ENCODE data around the gene RBFOX2. TPM values are rescaled to one million over a fixed set of nuclear protein-coding genes. Genes with fewer than 3 reads are reported as not detected.

The RBFOX2 gene
- total RNA-seq, 1 donor from 2014 or later: 200 TPM

- Histone ChIP-seq H3K9me3 (ENCODE audit: control insufficient read depth in 3 of 3, low read length in 3 of 3) (no peaks in the 10 kb centered on the region), H3K9ac (ENCODE audit: low read depth in 1 of 3, low read length in 3 of 3) (no peak overlapping the region), H3K36me3 (ENCODE audit: control insufficient read depth in 3 of 3, insufficient read depth in 3 of 3, low read length in 3 of 3) (no peaks in the 10 kb centered on the region), H3K27ac (ENCODE audit: low read depth, low read length) (no peak overlapping the region), H3K4me1 (ENCODE audit: control insufficient read depth in 3 of 3, insufficient read depth in 3 of 3, low read length in 3 of 3) (peaks cover 17 to 33% (median 27%) of the 10 kb centered on the region in 3 donors), H3K27me3 (ENCODE audit: control insufficient read depth in 3 of 3, insufficient read depth in 3 of 3, low read length in 3 of 3) (no peaks in the 10 kb centered on the region), H3K4me3 (ENCODE audit: low read length in 3 of 3) (no peak overlapping the region)
Measured at GRCh38 chr22:35970616-35971455, 57.8 kb downstream of the RBFOX2 start.

DNA sequence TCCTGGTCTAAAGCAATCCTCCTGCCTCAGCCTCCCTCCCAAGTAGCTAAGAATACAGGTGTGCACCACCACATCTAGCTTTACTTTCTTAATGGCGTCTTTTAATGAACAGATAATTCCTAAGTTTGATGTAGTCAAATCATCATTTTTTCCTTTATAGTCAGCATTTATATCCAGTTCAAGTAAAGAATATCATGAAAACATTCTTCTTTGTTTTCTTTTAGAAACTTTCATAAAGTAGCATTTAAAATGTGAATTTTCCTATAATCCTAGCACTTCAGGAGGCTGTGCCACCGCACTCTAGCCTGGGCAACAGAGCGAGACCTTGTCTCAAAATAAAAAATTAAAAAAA lies 61.6 kb downstream of the RBFOX2 start:
- H3K4me3 ChIP-seq (ENCODE audit: low read length in 3 of 3): no peak overlapping the region
- no peak overlapping the region for H3K27ac ChIP-seq (ENCODE audit: low read depth, low read length)
- no peaks in the 10 kb centered on the region for H3K36me3 ChIP-seq (ENCODE audit: control insufficient read depth in 3 of 3, insufficient read depth in 3 of 3, low read length in 3 of 3)
- H3K9me3 ChIP-seq (ENCODE audit: control insufficient read depth in 3 of 3, low read length in 3 of 3): no peaks in the 10 kb centered on the region
- H3K4me1 ChIP-seq (ENCODE audit: control insufficient read depth in 3 of 3, insufficient read depth in 3 of 3, low read length in 3 of 3): peaks cover 10 to 15% (median 11%) of the 10 kb centered on the region in 3 donors
- no peaks in the 10 kb centered on the region for H3K27me3 ChIP-seq (ENCODE audit: control insufficient read depth in 3 of 3, insufficient read depth in 3 of 3, low read length in 3 of 3)
- no peak overlapping the region for H3K9ac ChIP-seq (ENCODE audit: low read depth in 1 of 3, low read length in 3 of 3)

- H3K9ac ChIP-seq (ENCODE audit: low read depth in 1 of 3, low read length in 3 of 3): no peak overlapping the region
- peaks cover 11 to 19% (median 15%) of the 10 kb centered on the region in 3 donors for H3K4me1 ChIP-seq (ENCODE audit: control insufficient read depth in 3 of 3, insufficient read depth in 3 of 3, low read length in 3 of 3)
- H3K4me3 ChIP-seq (ENCODE audit: low read length in 3 of 3): no peak overlapping the region
- no peaks in the 10 kb centered on the region for H3K27me3 ChIP-seq (ENCODE audit: control insufficient read depth in 3 of 3, insufficient read depth in 3 of 3, low read length in 3 of 3)
- H3K27ac ChIP-seq (ENCODE audit: low read depth, low read length): no peak overlapping the region
- no peaks in the 10 kb centered on the region for H3K9me3 ChIP-seq (ENCODE audit: control insufficient read depth in 3 of 3, low read length in 3 of 3)
- no peaks in the 10 kb centered on the region for H3K36me3 ChIP-seq (ENCODE audit: control insufficient read depth in 3 of 3, insufficient read depth in 3 of 3, low read length in 3 of 3)
Measured at GRCh38 chr22:35966314-35967045, 62.1 kb downstream of the RBFOX2 start.

DNA sequence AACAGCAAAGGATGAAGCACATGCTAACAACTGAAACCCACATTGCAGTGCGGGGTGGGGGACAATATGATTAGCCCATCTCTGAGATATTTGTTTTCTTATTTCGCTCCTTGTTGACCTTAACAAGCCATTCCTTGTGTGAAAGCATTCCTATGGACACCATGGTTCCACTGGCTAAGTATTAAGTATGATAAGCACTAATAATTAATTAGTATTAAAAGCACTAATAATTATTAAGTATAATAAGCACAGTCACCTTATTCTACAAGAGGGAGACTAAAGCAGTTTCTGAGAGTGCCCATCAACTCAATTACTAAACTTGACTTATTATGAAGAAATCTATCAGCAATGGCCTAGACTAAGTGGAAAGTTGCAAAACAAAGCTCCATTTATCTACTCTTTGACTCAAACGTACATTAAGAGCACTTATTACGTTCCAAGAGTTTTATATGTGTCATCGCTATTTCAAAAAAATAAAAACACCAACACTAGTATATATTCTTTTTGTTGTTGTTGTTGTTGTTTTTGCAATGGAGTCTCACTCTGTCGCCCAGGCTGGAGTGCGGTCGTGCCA lies 65.3 kb downstream of the RBFOX2 start:
- no peaks in the 10 kb centered on the region for H3K36me3 ChIP-seq (ENCODE audit: control insufficient read depth in 3 of 3, insufficient read depth in 3 of 3, low read length in 3 of 3)
- no peaks in the 10 kb centered on the region for H3K9me3 ChIP-seq (ENCODE audit: control insufficient read depth in 3 of 3, low read length in 3 of 3)
- H3K4me3 ChIP-seq (ENCODE audit: low read length in 3 of 3): no peak overlapping the region
- H3K27me3 ChIP-seq (ENCODE audit: control insufficient read depth in 3 of 3, insufficient read depth in 3 of 3, low read length in 3 of 3): no peaks in the 10 kb centered on the region
- peaks cover 2 to 13% (median 10%) of the 10 kb centered on the region in 3 donors for H3K4me1 ChIP-seq (ENCODE audit: control insufficient read depth in 3 of 3, insufficient read depth in 3 of 3, low read length in 3 of 3)
- no peak overlapping the region for H3K27ac ChIP-seq (ENCODE audit: low read depth, low read length)
- no peak overlapping the region for H3K9ac ChIP-seq (ENCODE audit: low read depth in 1 of 3, low read length in 3 of 3)

DNA sequence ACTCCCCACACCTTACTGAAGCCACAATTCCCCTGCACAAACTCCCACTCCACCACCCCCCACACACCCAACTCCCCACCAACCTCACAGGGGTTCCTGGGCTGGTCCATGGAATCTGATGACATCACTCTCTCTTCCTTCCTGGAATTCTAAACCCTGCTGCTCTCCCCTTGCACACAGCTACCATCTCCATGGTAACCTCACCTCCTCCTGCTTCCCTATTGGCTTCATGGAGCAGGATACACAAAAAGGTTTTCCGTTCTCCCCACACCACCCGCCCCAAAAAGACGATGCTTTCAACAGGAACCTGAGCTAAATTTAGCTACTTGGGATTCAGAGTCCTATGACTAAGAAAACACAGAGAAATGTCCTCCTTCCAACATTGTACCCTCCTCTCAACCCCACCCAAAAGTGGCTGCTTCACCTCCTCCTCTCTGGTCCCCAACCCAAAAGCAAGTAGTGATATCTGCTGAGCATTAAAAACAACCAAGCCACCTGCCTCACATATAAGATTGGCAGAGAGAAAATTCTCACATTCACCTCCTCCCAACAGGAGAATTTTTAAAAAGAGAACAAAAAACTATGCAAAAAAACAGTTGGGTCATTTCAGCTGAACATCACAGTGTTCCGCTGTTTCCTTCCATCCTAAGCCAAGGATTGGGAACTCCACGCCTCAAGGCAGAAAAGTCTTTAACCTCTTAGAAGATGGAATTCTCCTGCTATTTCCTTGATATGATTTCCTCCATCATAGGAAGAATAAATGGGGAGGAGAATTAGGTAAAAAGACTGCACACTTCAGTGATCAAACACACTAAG lies 66.9 kb downstream of the RBFOX2 start:
- Histone ChIP-seq H3K27me3 (ENCODE audit: control insufficient read depth in 3 of 3, insufficient read depth in 3 of 3, low read length in 3 of 3) (no peaks in the 10 kb centered on the region), H3K27ac (ENCODE audit: low read depth, low read length) (peak overlapping the region; percentile 64), H3K4me1 (ENCODE audit: control insufficient read depth in 3 of 3, insufficient read depth in 3 of 3, low read length in 3 of 3) (peaks cover 2 to 13% (median 10%) of the 10 kb centered on the region in 3 donors), H3K9me3 (ENCODE audit: control insufficient read depth in 3 of 3, low read length in 3 of 3) (no peaks in the 10 kb centered on the region), H3K36me3 (ENCODE audit: control insufficient read depth in 3 of 3, insufficient read depth in 3 of 3, low read length in 3 of 3) (no peaks in the 10 kb centered on the region), H3K4me3 (ENCODE audit: low read length in 3 of 3) (peak overlapping the region in 1 of 3 donors; percentile 28), H3K9ac (ENCODE audit: low read depth in 1 of 3, low read length in 3 of 3) (peak overlapping the region in 1 of 3 donors; percentile 2)

GRCh38 chr22:35960854-35961253 lies 67.8 kb downstream of the RBFOX2 start:
- Histone ChIP-seq H3K4me1 (ENCODE audit: control insufficient read depth in 3 of 3, insufficient read depth in 3 of 3, low read length in 3 of 3) (peaks cover 2 to 13% (median 10%) of the 10 kb centered on the region in 3 donors), H3K4me3 (ENCODE audit: low read length in 3 of 3) (no peak overlapping the region), H3K27ac (ENCODE audit: low read depth, low read length) (no peak overlapping the region), H3K27me3 (ENCODE audit: control insufficient read depth in 3 of 3, insufficient read depth in 3 of 3, low read length in 3 of 3) (no peaks in the 10 kb centered on the region), H3K9me3 (ENCODE audit: control insufficient read depth in 3 of 3, low read length in 3 of 3) (no peaks in the 10 kb centered on the region), H3K36me3 (ENCODE audit: control insufficient read depth in 3 of 3, insufficient read depth in 3 of 3, low read length in 3 of 3) (no peaks in the 10 kb centered on the region), H3K9ac (ENCODE audit: low read depth in 1 of 3, low read length in 3 of 3) (no peak overlapping the region)

DNA sequence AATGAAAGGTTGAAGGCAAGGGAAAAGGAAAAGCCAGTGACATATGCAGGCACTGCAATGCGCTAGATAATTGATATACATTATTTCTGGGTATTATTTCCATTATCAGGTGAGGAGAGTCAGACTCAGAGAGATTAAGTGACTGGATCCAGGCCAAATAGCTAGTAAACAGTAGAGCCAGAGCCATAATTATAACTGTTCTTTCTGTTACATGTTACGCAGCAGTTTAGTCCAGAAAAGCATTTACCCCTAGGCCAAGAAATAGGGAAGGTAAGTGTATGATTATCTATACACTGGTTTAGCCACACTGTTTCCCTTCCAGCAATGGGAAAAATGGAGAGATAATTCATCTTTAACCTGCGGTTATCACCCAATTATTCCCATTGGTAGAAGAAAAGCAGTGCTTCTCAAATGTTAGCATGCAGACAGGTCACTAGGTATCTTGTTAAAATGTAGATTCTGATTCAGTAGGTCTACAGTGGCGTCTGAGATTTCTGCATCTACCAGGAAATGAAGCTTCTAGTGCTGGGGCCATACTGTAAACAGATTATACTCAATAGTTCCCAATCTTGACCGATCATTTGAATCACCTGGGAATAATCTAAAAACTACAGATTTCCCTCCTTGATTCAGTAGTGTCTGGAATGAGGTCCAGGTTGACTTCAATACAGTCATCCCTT lies 69.4 kb downstream of the RBFOX2 start:
- Histone ChIP-seq H3K4me1 (ENCODE audit: control insufficient read depth in 3 of 3, insufficient read depth in 3 of 3, low read length in 3 of 3) (peaks cover 2 to 13% (median 13%) of the 10 kb centered on the region in 3 donors), H3K9me3 (ENCODE audit: control insufficient read depth in 3 of 3, low read length in 3 of 3) (no peaks in the 10 kb centered on the region), H3K27ac (ENCODE audit: low read depth, low read length) (no peak overlapping the region)

GRCh38 chr22:35958334-35958733 lies 70.3 kb downstream of the RBFOX2 start:
- no peaks in the 10 kb centered on the region for H3K27me3 ChIP-seq (ENCODE audit: control insufficient read depth in 3 of 3, insufficient read depth in 3 of 3, low read length in 3 of 3)
- no peak overlapping the region for H3K9ac ChIP-seq (ENCODE audit: low read depth in 1 of 3, low read length in 3 of 3)
- H3K4me3 ChIP-seq (ENCODE audit: low read length in 3 of 3): no peak overlapping the region
- no peaks in the 10 kb centered on the region for H3K36me3 ChIP-seq (ENCODE audit: control insufficient read depth in 3 of 3, insufficient read depth in 3 of 3, low read length in 3 of 3)
- H3K27ac ChIP-seq (ENCODE audit: low read depth, low read length): no peak overlapping the region
- H3K4me1 ChIP-seq (ENCODE audit: control insufficient read depth in 3 of 3, insufficient read depth in 3 of 3, low read length in 3 of 3): peaks cover 2 to 14% (median 13%) of the 10 kb centered on the region in 3 donors
- no peaks in the 10 kb centered on the region for H3K9me3 ChIP-seq (ENCODE audit: control insufficient read depth in 3 of 3, low read length in 3 of 3)

More for the DNA sequence above, 69.4 kb downstream of the RBFOX2 start:
- H3K27me3 ChIP-seq (ENCODE audit: control insufficient read depth in 3 of 3, insufficient read depth in 3 of 3, low read length in 3 of 3): no peaks in the 10 kb centered on the region
- no peaks in the 10 kb centered on the region for H3K36me3 ChIP-seq (ENCODE audit: control insufficient read depth in 3 of 3, insufficient read depth in 3 of 3, low read length in 3 of 3)
- no peak overlapping the region for H3K4me3 ChIP-seq (ENCODE audit: low read length in 3 of 3)
- no peak overlapping the region for H3K9ac ChIP-seq (ENCODE audit: low read depth in 1 of 3, low read length in 3 of 3)

DNA sequence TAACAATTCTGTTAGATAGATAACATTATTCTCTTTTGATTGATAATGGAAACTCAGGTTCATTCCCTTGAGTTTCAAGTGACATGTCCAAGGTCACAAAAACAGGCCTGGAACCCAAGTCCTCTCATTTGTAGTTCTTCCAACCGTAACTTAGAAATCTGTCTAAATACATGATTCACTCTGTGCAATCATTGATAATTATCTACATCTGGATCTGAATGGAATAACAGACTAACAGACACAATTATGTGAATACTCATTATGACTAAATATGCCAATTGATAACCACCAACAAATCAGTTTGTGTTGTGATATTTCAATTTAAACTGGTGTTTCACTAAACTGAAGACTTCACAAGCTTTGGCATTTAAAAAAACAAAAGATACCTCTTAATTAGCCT lies 71.0 kb downstream of the RBFOX2 start:
- no peaks in the 10 kb centered on the region for H3K36me3 ChIP-seq (ENCODE audit: control insufficient read depth in 3 of 3, insufficient read depth in 3 of 3, low read length in 3 of 3)
- H3K9me3 ChIP-seq (ENCODE audit: control insufficient read depth in 3 of 3, low read length in 3 of 3): no peaks in the 10 kb centered on the region
- H3K9ac ChIP-seq (ENCODE audit: low read depth in 1 of 3, low read length in 3 of 3): no peak overlapping the region
- peaks cover under 1 to 12% (median 11%) of the 10 kb centered on the region in 3 donors for H3K4me1 ChIP-seq (ENCODE audit: control insufficient read depth in 3 of 3, insufficient read depth in 3 of 3, low read length in 3 of 3)
- H3K27me3 ChIP-seq (ENCODE audit: control insufficient read depth in 3 of 3, insufficient read depth in 3 of 3, low read length in 3 of 3): no peaks in the 10 kb centered on the region
- no peak overlapping the region for H3K27ac ChIP-seq (ENCODE audit: low read depth, low read length)
- H3K4me3 ChIP-seq (ENCODE audit: low read length in 3 of 3): no peak overlapping the region
